Measurements from ENCODE around the gene SAMM50.

GRCh38 chr22:43969989-43970755, 14.9 kb downstream of the SAMM50 start:
- TF ChIP-seq TEAD4 (IDR thresholded peaks at IDR 0.05) = no peak
- TF ChIP-seq, protein P1, sequence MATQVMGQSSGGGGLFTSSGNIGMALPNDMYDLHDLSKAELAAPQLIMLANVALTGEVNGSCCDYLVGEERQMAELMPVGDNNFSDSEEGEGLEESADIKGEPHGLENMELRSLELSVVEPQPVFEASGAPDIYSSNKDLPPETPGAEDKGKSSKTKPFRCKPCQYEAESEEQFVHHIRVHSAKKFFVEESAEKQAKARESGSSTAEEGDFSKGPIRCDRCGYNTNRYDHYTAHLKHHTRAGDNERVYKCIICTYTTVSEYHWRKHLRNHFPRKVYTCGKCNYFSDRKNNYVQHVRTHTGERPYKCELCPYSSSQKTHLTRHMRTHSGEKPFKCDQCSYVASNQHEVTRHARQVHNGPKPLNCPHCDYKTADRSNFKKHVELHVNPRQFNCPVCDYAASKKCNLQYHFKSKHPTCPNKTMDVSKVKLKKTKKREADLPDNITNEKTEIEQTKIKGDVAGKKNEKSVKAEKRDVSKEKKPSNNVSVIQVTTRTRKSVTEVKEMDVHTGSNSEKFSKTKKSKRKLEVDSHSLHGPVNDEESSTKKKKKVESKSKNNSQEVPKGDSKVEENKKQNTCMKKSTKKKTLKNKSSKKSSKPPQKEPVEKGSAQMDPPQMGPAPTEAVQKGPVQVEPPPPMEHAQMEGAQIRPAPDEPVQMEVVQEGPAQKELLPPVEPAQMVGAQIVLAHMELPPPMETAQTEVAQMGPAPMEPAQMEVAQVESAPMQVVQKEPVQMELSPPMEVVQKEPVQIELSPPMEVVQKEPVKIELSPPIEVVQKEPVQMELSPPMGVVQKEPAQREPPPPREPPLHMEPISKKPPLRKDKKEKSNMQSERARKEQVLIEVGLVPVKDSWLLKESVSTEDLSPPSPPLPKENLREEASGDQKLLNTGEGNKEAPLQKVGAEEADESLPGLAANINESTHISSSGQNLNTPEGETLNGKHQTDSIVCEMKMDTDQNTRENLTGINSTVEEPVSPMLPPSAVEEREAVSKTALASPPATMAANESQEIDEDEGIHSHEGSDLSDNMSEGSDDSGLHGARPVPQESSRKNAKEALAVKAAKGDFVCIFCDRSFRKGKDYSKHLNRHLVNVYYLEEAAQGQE (IDR thresholded peaks at IDR 0.05; ENCODE audit: low read depth) = no peak
- no peak for TF ChIP-seq EP300 (IDR thresholded peaks at IDR 0.05; ENCODE audit: borderline replicate concordance)
- no peak for TF ChIP-seq CEBPB (IDR thresholded peaks at IDR 0.05)
- TF ChIP-seq, protein P2, sequence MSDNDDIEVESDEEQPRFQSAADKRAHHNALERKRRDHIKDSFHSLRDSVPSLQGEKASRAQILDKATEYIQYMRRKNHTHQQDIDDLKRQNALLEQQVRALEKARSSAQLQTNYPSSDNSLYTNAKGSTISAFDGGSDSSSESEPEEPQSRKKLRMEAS (IDR thresholded peaks at IDR 0.05) = no peak
- no peak for TF ChIP-seq TCF12 (IDR thresholded peaks at IDR 0.05; ENCODE audit: low read depth)
- no peak for TF ChIP-seq TAF1 (IDR thresholded peaks at IDR 0.05; ENCODE audit: low read depth)
- no peak for TF ChIP-seq RAD21 (IDR thresholded peaks at IDR 0.05; ENCODE audit: low read depth)
- no peak for TF ChIP-seq YY1 (IDR thresholded peaks at IDR 0.05; ENCODE audit: low read depth)
- TF ChIP-seq CREB1 (IDR thresholded peaks at IDR 0.05; ENCODE audit: low read depth) = no peak

All from Ishikawa (cell line).